WTC11 (cell line): ENCODE measurements around the gene PTPRG.

ENCODE experiments used
- FOXK1 ChIP-seq: sonication (generic); formaldehyde crosslinking; IDR thresholded peaks from 2 replicates; pipeline ENCODE4 v1.8.0; 2022; ENCODE audit warnings: mild to moderate bottlenecking, moderate library complexity, missing genetic modification reagents
- MAX ChIP-seq: sonication (generic); formaldehyde crosslinking; IDR thresholded peaks from 2 replicates; pipeline ENCODE4 v1.8.0; 2022; ENCODE audit warnings: mild to moderate bottlenecking, missing genetic modification reagents

- no peak for TF ChIP-seq FOXK1 (CRISPR knock-in tag)
- TF ChIP-seq MAX (CRISPR knock-in tag): no peak
These were observed 120.3 kb downstream of the PTPRG start for GRCh38 chr3:61681636-61682035.
